GM12864 (cell line): Measurements from ENCODE around the gene STPG4.
"Not testable (repeated sequence)": the region's sequence is repeated elsewhere in the genome, so short reads cannot be mapped to it uniquely, and the experiment has no call there.

Source experiments
- DNase-seq: peaks from one replicate; pipeline ENCODE4 v3.0.0-alpha.2; 2011; ENCODE audit warnings: low read depth
- H3K4me3 ChIP-seq: 2 replicates; pipeline ENCODE4 v1.5.1; 2011; ENCODE audit warnings: mild to moderate bottlenecking, low read depth, low read length, control low read depth
- TF ChIP-seq, protein P1 (sequence below): IDR thresholded peaks from 2 replicates; pipeline ENCODE4 v1.5.1; 2011; ENCODE audit warnings: low read depth, mild to moderate bottlenecking, moderate library complexity, low read length, control low read depth, inconsistent platforms; ENCODE audit errors: missing control alignments

The STPG4 gene

DNA sequence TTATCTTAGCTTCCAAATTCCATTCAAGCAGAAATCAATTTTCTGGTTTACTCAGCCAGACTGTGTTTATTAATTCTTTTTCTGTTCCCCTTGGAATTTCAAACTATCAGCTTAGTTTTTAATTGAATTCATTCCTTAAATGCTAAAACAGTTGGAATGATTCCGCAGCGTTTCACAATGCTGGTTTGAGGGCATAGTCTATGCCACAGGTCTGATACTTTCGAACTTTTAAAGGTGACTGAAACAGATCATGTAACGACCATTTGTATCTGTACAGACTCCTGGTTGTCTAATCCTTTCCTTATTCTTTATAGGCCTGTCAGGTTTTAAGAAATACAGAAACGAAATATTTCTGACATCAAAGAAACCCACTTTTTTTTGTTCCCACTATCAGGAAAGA lies 45.4 kb downstream of the STPG4 start:
- no peak for DNase-seq
- TF ChIP-seq, protein P1, sequence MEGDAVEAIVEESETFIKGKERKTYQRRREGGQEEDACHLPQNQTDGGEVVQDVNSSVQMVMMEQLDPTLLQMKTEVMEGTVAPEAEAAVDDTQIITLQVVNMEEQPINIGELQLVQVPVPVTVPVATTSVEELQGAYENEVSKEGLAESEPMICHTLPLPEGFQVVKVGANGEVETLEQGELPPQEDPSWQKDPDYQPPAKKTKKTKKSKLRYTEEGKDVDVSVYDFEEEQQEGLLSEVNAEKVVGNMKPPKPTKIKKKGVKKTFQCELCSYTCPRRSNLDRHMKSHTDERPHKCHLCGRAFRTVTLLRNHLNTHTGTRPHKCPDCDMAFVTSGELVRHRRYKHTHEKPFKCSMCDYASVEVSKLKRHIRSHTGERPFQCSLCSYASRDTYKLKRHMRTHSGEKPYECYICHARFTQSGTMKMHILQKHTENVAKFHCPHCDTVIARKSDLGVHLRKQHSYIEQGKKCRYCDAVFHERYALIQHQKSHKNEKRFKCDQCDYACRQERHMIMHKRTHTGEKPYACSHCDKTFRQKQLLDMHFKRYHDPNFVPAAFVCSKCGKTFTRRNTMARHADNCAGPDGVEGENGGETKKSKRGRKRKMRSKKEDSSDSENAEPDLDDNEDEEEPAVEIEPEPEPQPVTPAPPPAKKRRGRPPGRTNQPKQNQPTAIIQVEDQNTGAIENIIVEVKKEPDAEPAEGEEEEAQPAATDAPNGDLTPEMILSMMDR: no peak
- H3K4me3 ChIP-seq: no peak overlapping the region

GRCh38 chr2:47109007-47109375 lies 46.1 kb downstream of the STPG4 start:
- DNase-seq: no peak
- H3K4me3 ChIP-seq: no peak overlapping the region
- TF ChIP-seq, protein P1: no peak

DNA sequence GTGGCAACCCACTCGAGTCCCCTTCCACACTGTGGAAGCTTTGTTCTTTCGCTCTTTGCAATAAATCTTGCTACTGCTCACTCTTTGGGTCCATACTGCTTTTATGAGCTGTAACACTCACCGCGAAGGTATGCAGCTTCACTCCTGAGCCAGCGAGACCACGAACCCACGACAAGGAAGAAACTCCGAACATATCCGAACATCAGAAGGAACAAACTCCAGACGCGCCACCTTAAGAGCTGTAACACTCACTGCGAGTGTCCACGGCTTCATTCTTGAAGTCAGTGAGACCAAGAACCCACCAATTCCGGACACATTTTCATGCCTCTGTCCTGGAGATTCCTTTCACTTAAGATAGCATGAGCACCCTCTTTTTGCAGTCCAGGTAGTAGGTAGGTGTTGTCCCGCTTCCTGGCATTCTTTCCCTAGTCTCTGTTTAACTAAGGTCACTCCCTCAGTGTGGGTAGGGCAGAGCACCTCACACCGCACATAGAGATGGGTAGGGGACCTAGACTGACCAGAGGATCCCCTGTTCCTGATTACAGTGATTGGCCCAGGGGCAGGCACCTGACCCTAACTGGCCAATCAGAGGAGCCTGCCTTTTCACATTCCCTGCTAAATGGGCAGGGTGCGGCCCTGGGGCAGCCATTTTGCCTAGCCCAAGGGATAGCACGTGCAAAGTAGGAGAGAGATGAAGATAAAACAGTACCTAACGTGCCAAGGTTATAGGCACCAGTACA lies 46.7 kb downstream of the STPG4 start:
- DNase-seq, H3K4me3 ChIP-seq: not testable (repeated sequence)

GRCh38 chr2:47107201-47107600 lies 47.9 kb downstream of the STPG4 start:
- not testable (repeated sequence) for DNase-seq, H3K4me3 ChIP-seq

GRCh38 chr2:47106231-47106630 lies 48.9 kb downstream of the STPG4 start:
- not testable (repeated sequence) for DNase-seq

DNA sequence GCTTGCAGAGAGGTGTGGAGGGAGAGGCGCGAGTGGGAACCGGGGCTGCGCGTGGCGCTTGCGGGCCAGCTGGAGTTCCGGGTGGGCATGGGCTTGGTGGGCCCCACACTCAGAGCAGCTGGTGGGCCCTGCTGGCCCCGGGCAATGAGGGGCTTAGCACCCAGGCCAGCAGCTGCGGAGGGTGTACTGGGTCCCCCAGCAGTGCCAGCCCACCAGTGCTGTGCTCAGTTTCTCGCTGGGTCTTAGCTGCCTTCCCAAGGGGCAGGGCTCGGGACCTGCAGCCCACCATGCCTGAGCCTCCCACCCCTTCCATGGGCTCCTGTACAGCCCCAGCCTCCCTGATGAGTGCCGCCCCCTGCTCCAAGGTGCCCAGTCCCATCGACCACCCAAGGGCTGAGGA lies 55.4 kb downstream of the STPG4 start:
- H3K4me3 ChIP-seq, DNase-seq: not testable (repeated sequence)

More at GRCh38 chr2:47106231-47106630, 48.9 kb downstream of the STPG4 start:
- H3K4me3 ChIP-seq: not testable (repeated sequence)

DNA sequence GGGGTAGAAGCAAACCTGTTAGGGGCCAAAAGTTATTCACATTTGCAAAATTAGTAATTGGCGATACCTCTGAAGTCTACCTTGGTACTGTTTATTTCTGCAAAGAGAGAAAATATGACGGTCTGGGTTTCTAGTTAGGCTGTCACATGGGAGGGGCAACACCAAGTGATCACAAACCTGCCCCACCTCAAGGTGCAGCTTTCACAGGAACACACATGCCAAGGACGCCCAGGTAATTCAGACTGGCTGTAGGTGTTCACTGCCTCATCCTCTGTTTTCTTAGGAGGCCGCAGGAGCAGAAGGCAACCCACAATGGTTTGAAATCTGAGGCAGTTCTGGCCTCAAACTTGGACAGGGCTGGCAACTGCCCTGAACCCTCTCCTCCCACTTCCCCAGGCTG lies 56.2 kb downstream of the STPG4 start:
- H3K4me3 ChIP-seq: no peak overlapping the region
- TF ChIP-seq, protein P1: no peak
- no peak for DNase-seq

DNA sequence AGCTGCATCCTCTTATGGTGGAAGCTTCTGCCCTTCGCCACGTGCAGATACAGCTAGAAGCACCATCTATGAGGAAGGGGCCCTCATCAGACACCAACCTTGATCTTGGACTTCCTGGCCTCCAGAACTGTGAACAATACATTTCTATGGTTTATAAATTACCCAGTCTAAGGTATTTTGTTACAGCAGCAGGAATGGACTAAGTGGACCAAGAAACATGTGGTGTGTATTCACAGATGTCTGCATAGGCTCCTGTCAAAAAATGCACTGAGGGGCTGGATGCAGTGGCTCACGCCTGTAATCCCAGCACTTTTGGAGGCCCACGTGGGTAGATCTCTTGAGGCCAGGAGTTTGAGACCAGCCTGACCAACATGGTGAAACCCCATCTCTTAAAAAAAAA lies 57.5 kb downstream of the STPG4 start:
- TF ChIP-seq, protein P1: no peak
- H3K4me3 ChIP-seq: no peak overlapping the region
- no peak for DNase-seq

- TF ChIP-seq, protein P1: no peak
- H3K4me3 ChIP-seq: no peak overlapping the region
- DNase-seq: no peak
Measured at GRCh38 chr2:47096451-47096850, 58.7 kb downstream of the STPG4 start.
